Sigmoid colon (tissue), 7 donors: Measurements from ENCODE around the gene STAT2. TPM values are rescaled to one million over a fixed set of nuclear protein-coding genes. Genes with fewer than 3 reads are reported as not detected.

Experiments
- DNase-seq: peaks from one replicate; pipeline ENCODE4 v3.0.0-alpha.2; 2019
- H3K27ac ChIP-seq, 4 donors: fragments of 200-600 bp; sonication (generic); one replicate each; pipeline ENCODE4 v1.5.1; 2016 to 2019; ENCODE audit warnings: mild to moderate bottlenecking in 1 of 4
- H3K27me3 ChIP-seq, 3 donors: fragments of 200-600 bp; sonication (generic); one replicate each; pipeline ENCODE4 v1.5.1; 2019; ENCODE audit warnings: mild to moderate bottlenecking in 1 of 3
- H3K36me3 ChIP-seq, 4 donors: fragments of 200-600 bp; sonication (generic); one replicate each; pipeline ENCODE4 v1.5.1; 2016 to 2019
- H3K4me1 ChIP-seq, 4 donors: fragments of 200-600 bp; sonication (generic); one replicate each; pipeline ENCODE4 v1.5.1; 2017 to 2019
- H3K4me3 ChIP-seq, 4 donors: fragments of 200-600 bp; sonication (generic); one replicate each; pipeline ENCODE4 v1.5.1; 2017 to 2019; ENCODE audit warnings: mild to moderate bottlenecking in 2 of 4, moderate library complexity in 1 of 4
- H3K9me3 ChIP-seq, 4 donors: fragments of 200-600 bp in 3 of 4; sonication (generic) in 3 of 4; one replicate each; pipeline versions ENCODE4 v1.5.1 to v1.6.1; 2013 to 2019
- CTCF ChIP-seq, 4 experiments: fragments of 450-650 bp in 3 of 4; fragments of 200-600 bp in 1 of 4; IDR thresholded peaks; one replicate each; pipeline ENCODE4 v1.5.1; 2016 to 2019; ENCODE audit warnings: antibody characterized with exemption in 4 of 4, mild to moderate bottlenecking in 3 of 4, moderate library complexity in 2 of 4
- EP300 ChIP-seq, 4 donors: sonication (generic); formaldehyde crosslinking; IDR thresholded peaks; one replicate each; pipeline ENCODE4 v1.6.1; 2017; ENCODE audit warnings: antibody characterized with exemption in 4 of 4
- POLR2A ChIP-seq, 2 donors: fragments of 450-650 bp; IDR thresholded peaks; one replicate each; pipeline ENCODE4 v1.6.1; 2016; ENCODE audit warnings: antibody characterized with exemption in 2 of 2, mild to moderate bottlenecking in 2 of 2, moderate library complexity in 2 of 2
- POLR2AphosphoS5 ChIP-seq, 4 donors: sonication (generic); formaldehyde crosslinking; IDR thresholded peaks; one replicate each; pipeline ENCODE4 v1.6.1; 2017; ENCODE audit warnings: antibody characterized with exemption in 4 of 4
- WGBS, 2 donors: extraction: QIAGEN DNeasy Blood & Tissue Kit; methylation state at CpG; one replicate each; pipeline ENCODE4 v1.1.7; 2013; 5-methylcytosine and 5-hydroxymethylcytosine counted together
- intact Hi-C: fragments of 100-400 bp; cut with DNase I; formaldehyde crosslinking; loops from one replicate; pipeline ENCODE4 v1.15.1; 2023
- polyA plus RNA-seq, 3 donors: library from polyadenylated mRNA; stranded (reverse); fragments of 200-250 nt; gene quantifications; one replicate each; pipeline ENCODE4 v1.2.3, GENCODE V29; 2013
- total RNA-seq, 4 donors: library from RNA; depleted of rRNA; stranded (reverse); fragments of >200 nt; gene quantifications; one replicate each; pipeline ENCODE4 v1.1.0, GENCODE V29; 2016
- donor health status: healthy with polysubstance abuse.
- donor health status: Bipolar disorder and iron deficiency.
- donor health status: healthy.

Gene STAT2
- total and polyA plus RNA-seq, 7 donors, result 15.0 to 160 (median 73.6) TPM

- DNase-seq, result no peak
- intact Hi-C loops, result loop anchor here (5.0 kb wide), 1 partner anchor 133 kb away; the partner anchor contains the start of gene SPRYD4
- no peaks in the 10 kb centered on the region for H3K9me3 ChIP-seq
- H3K4me1 ChIP-seq, result peaks cover 0 to 22% (median 12%) of the 10 kb centered on the region in 4 donors
- 3 to 5% methylated on average over 6 of the region's 6 CpGs for WGBS, 2 donors
- H3K27me3 ChIP-seq, result no peaks in the 10 kb centered on the region
- peak overlapping the region; percentile 88 to 96 (median 94) for H3K27ac ChIP-seq
- peak overlapping the region; percentile 38 to 71 (median 62) for H3K4me3 ChIP-seq
- TF ChIP-seq EP300 (IDR thresholded peaks at IDR 0.05) (no peak), CTCF (IDR thresholded peaks at IDR 0.05) (peak in 1 of 4 experiments; percentile 3)
- H3K36me3 ChIP-seq, result peaks cover 0 to 2% (median 0%) of the 10 kb centered on the region in 4 donors
Measured at GRCh38 chr12:56334490-56334793, 25.5 kb downstream of the STAT2 start.

- Histone ChIP-seq H3K36me3 (peaks cover 0 to 5% (median 0%) of the 10 kb centered on the region in 4 donors), H3K4me3 (peak within 1 kb of the TSS; percentile 38 to 71 (median 62)), H3K4me1 (peaks cover 0 to 22% (median 12%) of the 10 kb centered on the region in 4 donors), H3K9me3 (no peaks in the 10 kb centered on the region), H3K27ac (peak within 1 kb of the TSS; percentile 88 to 96 (median 94)), H3K27me3 (no peaks in the 10 kb centered on the region)
- WGBS, 2 donors, result 0 to 1% methylated on average over 45 of the region's 45 CpGs
- TF ChIP-seq CTCF (IDR thresholded peaks at IDR 0.05), result peak; percentile 40 to 55 (median 45)
- peak in 1 of 4 donors; percentile 5 for TF ChIP-seq EP300 (IDR thresholded peaks at IDR 0.05)
- peak; percentile 90 to 93 (median 91) for TF ChIP-seq POLR2AphosphoS5 (IDR thresholded peaks at IDR 0.05)
- peak; percentile 71 to 84 for TF ChIP-seq POLR2A (IDR thresholded peaks at IDR 0.05)
- DNase-seq, result peak; percentile 99
- intact Hi-C loops, result loop anchor here (2.0 to 5.0 kb wide), 2 partner anchors 17 to 133 kb away; partner anchors contain the start of gene SPRYD4
Measured at GRCh38 chr12:56333679-56334489, 26.0 kb downstream of the STAT2 start, which contains the start of gene PAN2. Gene PAN2, minus strand, starts transcription at chr12:56334000. Its CDS starts 906 bp downstream, at chr12:56333094.

- H3K4me1 ChIP-seq, result peaks cover 0 to 22% (median 12%) of the 10 kb centered on the region in 4 donors
- intact Hi-C loops, result loop anchor here (2.0 to 5.0 kb wide), 2 partner anchors 16 to 134 kb away; partner anchors contain the start of gene SPRYD4
- peak overlapping the region; percentile 88 to 96 (median 94) for H3K27ac ChIP-seq
- H3K27me3 ChIP-seq, result no peaks in the 10 kb centered on the region
- H3K36me3 ChIP-seq, result peaks cover under 1 to 8% (median 3%) of the 10 kb centered on the region in 4 donors
- no peak for DNase-seq
- WGBS, 2 donors, result 17 to 28% methylated on average over 8 of the region's 8 CpGs
- H3K9me3 ChIP-seq, result no peaks in the 10 kb centered on the region
- H3K4me3 ChIP-seq, result peak overlapping the region; percentile 38 to 71 (median 62)
- TF ChIP-seq POLR2A (IDR thresholded peaks at IDR 0.05) (no peak), CTCF (IDR thresholded peaks at IDR 0.05) (no peak), POLR2AphosphoS5 (IDR thresholded peaks at IDR 0.05) (no peak), EP300 (IDR thresholded peaks at IDR 0.05) (no peak)
Measured at GRCh38 chr12:56333197-56333678, 26.7 kb downstream of the STAT2 start.

GRCh38 chr12:56332512-56333196, 27.3 kb downstream of the STAT2 start:
- DNase-seq, result no peak
- TF ChIP-seq POLR2A (IDR thresholded peaks at IDR 0.05) (no peak), EP300 (IDR thresholded peaks at IDR 0.05) (no peak), POLR2AphosphoS5 (IDR thresholded peaks at IDR 0.05) (no peak), CTCF (IDR thresholded peaks at IDR 0.05) (no peak)
- intact Hi-C loops, result loop anchor here (2.0 to 5.0 kb wide), 2 partner anchors 16 to 135 kb away; partner anchors contain the start of gene SPRYD4

More at GRCh38 chr12:56332512-56333196, 27.3 kb downstream of the STAT2 start:
- peaks cover 0 to 22% (median 12%) of the 10 kb centered on the region in 4 donors for H3K4me1 ChIP-seq
- peaks cover 3 to 14% (median 7%) of the 10 kb centered on the region in 4 donors for H3K36me3 ChIP-seq
- peak overlapping the region; percentile 38 to 71 (median 62) for H3K4me3 ChIP-seq
- peak overlapping the region; percentile 88 to 96 (median 94) for H3K27ac ChIP-seq
- no peaks in the 10 kb centered on the region for H3K9me3 ChIP-seq
- 90 to 92% methylated on average over 11 of the region's 11 CpGs for WGBS, 2 donors
- no peaks in the 10 kb centered on the region for H3K27me3 ChIP-seq
